HG03442 (cell line): Measurements from ENCODE around the gene F2.

Experiments used
- ATAC-seq: cut with Tn5 transposase; IDR thresholded peaks from one replicate; pipeline ENCODE4 v1.9.1; 2021; ENCODE audit warnings: mild to moderate bottlenecking, moderate library complexity; ENCODE audit not compliant: unreplicated experiment

The F2 gene

DNA sequence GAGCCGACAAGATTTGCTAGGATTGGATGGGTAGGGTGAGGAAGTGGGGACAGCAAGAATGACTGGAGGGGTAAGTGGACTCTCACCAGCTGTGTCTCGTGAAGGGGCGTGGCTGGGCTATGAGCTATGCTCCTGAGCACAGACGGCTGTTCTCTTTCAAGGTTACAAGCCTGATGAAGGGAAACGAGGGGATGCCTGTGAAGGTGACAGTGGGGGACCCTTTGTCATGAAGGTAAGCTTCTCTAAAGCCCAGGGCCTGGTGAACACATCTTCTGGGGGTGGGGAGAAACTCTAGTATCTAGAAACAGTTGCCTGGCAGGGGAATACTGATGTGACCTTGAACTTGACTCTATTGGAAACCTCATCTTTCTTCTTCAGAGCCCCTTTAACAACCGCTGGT is 19.9 kb downstream of the F2 start:
- ATAC-seq = no peak

DNA sequence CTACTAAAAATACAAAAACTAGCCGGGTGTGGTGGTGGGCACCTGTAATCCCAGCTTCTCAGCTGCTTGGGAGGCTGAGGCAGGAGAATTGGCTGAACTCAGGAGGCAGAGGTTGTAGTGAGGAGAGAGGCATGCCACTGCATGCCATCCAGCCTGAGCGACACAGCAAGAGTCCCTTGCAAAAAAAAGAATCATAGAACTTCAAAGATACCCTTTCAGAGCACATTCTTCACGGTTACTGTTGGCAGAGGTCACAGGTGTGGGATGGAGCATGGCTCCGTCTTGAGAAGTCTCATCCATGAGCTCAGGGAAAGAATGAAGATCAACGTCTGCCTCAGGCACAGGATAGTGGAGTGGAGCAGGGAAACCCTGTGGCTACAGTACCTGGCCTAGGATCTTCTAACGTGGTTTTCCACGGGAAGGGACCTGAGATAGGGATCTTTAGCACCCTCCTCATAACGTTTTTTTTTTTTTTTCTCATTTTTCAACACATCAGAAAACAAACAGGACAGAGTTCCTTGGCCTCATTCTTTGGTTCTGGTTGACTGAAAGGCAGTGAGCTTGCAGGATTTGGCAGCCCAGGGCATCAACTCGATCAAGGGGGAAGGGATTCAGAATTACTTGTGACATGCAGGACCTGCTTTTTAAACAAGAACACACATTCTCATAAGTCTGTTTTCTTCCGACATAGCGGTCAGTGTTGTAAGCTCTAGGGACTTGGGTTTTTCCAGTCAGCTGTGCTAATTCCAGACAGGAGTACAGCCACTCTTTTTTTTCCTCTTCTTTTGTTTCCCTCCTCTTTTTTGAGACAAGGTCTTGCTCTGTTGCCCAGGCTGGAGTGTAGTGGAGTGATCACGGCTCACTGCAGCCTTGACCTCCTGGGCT is 22.8 kb downstream of the F2 start:
- no peak for ATAC-seq

DNA sequence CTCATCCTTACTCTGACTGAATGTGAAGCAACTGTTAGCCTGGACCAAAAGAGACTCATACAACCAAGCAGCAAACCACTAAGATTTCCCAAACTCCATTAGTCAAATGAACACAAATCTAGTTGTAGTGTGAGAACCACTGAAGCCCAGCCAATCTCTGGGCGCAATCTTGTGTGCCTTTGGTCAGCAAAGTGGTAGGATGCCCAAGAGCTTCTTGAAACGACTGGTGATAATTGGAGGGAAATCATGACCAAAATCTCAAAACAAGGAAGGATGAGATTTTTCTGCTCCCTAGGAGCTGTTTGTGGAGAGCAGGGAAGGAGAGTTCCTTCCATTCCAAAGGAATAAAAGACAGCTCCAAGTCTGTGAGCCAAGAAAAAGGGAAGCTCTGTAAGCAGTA is 24.0 kb downstream of the F2 start:
- ATAC-seq = no peak

DNA sequence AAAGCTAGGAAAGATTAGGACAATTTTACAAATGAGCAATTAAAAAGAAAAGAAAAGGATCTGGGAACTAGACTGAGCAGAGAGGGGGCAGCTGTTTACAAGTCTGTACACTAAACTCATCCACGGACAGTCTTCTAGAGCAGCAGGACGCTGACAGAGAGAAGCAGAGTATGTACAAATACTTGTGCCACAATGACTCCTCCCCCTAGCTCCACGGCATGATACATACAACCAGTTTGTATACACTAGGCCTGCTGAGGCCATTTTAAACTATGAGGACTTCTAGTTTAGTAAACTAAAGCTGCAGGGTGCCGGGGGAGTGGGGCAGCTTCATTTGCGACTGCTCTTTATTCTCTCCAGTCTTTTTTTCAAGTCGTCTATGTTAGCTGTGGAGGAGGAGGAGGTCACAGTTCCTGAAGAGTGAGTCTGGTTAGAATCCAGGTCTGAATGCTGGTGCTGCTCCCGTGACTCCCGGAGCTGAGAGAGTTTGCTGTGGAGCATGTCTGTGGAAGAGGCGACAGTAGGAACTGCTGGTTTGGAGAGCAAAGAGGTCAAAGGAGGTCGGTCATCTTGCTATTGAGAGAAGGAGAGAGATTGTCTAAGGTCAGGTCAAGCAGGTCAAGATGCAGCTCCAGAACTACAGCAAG is 24.8 kb downstream of the F2 start:
- no peak for ATAC-seq

DNA sequence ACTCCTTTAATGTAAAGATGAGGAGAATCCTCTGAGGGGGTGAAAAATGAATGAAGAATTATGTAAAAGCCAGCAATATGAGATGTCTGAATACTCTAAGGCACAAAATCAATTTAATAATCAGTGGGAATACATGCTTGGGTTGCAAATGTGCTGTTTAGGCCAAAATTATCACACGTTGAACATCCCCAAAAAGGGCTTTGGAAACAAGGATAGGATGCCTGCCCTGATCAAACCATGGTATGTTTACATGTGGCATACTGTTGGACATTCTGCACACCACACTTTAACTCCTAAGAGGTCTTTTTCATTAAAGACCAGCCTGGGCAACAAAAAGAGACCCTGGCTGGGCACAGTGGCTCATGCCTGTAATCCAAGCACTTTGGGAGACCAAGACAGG is 26.3 kb downstream of the F2 start:
- no peak for ATAC-seq

DNA sequence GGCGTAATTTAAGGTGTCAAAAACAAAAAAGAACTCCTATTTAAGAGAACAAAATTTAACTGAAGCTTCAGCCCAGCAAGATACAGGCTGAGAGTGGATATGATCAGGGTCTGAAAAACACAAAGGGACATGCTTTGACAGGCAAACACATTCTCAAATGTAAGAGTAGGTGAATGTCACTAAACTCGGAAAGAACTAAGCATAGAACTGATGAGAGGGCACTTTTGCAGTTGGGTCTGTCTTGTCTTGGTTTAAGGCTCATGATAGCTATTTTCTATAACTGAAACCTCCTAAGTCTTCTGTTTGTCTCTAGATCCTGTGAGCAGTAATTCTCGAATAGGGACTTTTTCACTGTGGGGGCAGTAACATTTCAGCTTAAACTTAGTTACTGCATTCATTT is 27.0 kb downstream of the F2 start:
- no peak for ATAC-seq

DNA sequence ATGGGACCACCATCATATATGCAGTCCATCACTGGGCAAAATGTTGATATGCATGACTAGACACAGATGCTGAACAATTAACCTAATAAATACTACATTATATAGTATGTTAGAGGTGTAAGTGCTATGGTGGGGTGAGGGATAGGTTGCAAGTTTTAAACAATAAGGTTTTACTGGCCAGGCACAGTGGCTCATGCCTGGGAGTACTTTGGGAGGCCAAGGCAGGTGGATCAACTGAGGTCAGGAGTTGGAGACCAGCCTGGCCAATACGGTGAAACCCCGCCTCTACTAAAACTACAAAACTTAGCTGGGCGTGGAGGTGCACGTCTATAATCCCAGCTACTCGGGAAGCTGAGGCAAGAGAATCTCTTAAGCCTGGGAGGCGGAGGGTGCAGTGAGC is 28.1 kb downstream of the F2 start:
- no peak for ATAC-seq

DNA sequence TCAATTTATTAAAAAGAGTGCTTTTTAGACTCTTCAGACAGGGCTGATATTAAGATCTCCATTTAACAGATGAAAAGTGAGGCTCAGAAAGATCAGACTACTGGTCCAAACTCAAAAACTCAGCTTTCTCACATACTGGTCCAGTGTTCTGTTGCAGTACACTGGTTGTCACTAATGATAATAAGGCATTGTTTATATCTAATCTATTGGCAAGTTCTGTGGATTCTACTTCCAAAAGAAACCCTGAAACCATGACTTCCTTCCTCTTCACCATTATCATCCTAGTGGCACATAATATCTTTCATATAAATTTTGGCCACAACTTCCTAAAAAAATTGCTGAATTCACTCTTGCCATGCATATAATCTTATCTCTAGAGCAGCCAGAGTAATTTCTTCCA is 36.9 kb downstream of the F2 start:
- ATAC-seq = no peak

DNA sequence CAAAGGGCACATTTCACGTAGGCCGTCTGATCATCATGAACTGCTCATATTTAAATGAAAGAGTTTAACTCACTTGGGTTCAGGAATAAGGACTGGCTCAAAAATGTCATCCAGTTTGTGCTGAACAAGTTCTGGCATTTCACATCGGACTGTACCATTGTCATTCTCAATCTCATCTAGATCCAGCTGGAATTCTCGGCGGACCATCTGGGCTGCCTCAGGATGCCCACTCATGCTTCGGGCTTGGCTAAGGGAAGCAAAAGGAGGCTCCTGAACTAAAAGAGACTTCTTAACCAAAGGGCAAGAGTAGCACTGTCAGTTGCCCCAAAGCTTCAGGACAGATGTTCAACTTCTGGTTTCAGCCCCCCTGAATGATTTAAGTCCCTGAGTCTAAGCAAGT is 40.2 kb downstream of the F2 start:
- ATAC-seq = no peak

DNA sequence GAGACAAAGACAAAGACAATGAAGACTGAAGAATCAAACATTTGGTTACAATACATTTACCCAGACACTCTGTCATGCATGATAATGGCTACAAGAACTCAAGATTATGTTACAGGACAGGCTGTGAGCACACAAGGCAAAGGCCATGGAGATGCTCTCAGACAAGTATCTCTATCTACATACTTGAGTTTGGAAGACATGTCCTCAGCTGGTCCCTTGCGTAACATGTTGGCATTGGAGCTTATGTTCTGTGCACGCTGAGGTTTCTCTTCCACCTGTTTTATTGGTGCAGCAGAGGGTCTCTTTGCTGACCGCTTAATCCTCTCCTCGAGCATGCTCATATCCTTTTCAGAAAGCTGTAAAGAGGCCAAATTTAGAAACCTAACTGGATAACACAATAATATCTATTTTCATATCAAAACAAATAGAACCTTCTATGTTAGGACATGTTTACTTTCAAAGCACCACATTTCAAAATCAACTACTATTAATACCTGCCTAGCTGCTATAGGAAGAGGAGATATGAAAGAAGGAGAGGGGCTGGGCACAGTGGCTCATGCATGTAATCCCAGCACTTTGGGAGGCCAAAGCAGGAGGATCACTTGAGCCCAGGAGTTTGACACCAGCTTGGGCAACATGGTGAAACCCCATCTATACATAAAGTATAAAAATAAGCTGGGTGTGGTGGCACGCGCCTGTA is 41.6 kb downstream of the F2 start:
- ATAC-seq = no peak

DNA sequence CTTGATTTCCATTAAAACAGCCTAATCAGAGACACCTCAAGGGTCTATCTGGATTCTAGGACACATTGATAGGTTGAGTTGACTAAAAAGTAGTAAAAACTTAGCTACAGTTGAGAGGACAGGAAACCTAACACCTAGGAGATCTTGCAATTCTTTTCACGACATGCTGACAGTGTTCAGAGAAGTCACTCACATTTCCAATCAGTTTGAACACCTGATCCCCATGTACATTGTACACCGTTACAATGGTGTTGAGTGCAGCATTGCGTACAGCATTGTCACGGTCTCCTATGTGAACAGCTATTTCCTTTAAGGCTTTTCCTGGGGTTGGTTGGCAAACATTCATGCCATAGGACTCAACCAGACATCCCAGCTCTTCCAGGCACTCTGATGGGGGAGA is 42.8 kb downstream of the F2 start:
- ATAC-seq = no peak

DNA sequence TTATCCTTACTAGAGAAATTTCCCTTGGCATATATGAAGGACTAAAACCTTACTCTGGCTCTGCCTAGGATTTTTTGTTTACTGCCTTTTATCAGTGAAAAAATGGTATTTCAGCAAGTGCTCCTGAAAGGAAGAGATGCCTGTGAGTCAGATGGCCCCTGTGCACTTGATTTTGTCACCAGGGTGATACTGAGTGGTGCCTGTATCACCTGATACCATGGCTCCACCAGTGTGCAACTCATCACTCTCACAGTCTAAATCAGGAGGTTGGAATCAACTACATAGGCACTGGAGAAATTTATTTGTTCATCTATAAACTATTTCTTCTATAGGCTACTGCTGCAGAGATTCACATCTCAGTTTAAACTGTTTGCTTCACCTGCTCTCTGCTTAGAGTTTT is 43.2 kb downstream of the F2 start:
- no peak for ATAC-seq

DNA sequence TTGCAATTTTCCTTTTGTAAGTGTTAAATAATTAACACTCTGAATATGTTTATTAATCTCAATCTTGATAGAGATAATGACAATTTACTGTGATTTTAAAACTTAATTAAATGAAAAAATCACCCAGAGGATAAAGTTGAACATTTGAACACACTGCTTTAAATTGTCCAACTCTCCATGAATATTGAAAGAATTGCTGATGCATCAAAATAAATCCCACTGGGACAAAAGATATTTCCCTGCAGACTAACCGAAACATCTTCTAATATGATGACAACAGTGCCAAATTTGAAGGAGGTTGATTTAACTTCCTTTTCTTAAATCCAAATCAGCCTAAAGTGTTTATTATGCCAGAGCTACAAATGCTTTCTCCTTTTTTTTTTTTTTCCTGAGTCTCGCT is 47.6 kb downstream of the F2 start:
- ATAC-seq = no peak

DNA sequence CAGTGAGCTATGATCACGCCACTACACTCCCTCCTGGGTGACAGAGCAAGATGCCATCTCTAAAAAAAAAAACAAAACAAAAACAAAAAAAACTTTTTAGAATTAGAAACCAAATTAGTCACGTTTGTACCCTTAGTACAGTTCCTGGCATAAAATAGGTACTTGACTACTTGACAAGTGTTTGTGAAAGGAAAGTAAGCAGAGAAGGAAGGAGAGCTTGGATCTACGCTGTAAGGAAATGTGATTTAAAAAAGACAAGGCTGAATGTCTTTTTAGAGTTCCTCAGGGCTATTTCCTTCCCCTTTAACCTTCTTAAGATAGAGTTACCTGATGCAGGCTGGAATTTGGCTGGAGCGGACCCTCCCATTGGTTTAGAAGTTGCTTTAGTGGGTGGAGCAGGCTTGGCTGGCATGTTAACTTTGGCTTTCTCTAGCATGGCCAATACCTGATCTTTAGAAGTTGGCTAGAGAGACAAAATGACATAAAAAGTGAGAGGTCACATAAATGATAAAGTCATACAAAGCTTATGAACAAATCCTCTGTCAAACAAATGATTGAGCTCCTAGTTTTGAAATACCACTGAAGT is 50.7 kb downstream of the F2 start:
- ATAC-seq = no peak

DNA sequence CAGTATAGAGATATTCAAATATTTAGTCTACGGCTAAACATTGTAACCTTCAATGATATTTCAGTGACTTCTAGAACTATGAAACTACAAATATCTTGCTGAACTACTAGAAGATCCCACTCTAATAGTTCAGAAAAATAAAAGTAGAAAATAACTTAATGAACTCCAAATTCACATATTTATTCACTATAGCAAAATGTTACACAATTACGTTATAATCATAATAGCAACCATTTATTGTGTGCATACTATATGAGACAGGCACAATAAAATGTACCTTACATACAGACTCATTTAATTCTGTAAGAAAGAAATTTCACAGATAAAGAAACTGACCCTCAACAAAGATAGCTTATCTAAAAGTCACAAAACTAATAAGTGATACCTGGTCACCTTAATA is 57.9 kb downstream of the F2 start:
- ATAC-seq = no peak

DNA sequence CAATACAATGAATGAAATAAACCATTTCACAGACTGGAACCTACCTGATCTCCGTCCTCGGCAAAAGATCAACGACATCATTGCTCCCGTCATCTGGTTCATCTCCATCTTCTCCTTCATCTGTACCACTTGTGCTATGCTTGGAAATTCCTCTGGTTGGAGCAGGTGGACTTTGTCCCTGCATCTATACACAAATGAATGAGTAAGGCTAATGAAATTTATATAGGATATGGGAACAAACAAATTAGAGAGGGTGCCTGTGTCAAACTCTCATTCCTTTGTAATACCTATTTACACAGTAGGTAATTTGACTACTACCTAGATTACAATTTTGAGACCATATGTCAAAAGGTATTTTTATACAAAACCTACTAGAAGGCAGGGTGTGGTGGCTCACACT is 59.4 kb downstream of the F2 start:
- no peak for ATAC-seq
